Measurements from ENCODE around the gene CHRNA7. TPM values are rescaled to one million over a fixed set of nuclear protein-coding genes. Genes with fewer than 3 reads are reported as not detected.

The CHRNA7 gene
- polyA plus RNA-seq, 3 donors: 1.2 to 2.6 (median 1.8) TPM

- no peak overlapping the region for H3K27ac Mint-ChIP-seq
- Histone ChIP-seq H4K20me1 (ENCODE audit: insufficient read depth, low read length) (no peaks in the 10 kb centered on the region), H2AFZ (ENCODE audit: insufficient read depth, low read depth, low read length, poor library complexity, severe bottlenecking) (no peak overlapping the region), H3K27ac (ENCODE audit: low read depth in 1 of 2, low read length in 2 of 2) (no peak overlapping the region), H3K9ac (ENCODE audit: insufficient read depth, low read length, poor library complexity, severe bottlenecking) (no peak overlapping the region), H3K79me2 (ENCODE audit: insufficient read depth, low read length) (no peaks in the 10 kb centered on the region), H3K9me3 (replicated peaks in 1 of 2; ENCODE audit: control insufficient read depth in 1 of 2, insufficient read depth in 1 of 2, low read length in 2 of 2) (no peaks in the 10 kb centered on the region), H3K36me3 (replicated peaks in 1 of 2; ENCODE audit: control insufficient read depth in 1 of 2, insufficient read depth in 2 of 2, low read length in 2 of 2) (no peaks in the 10 kb centered on the region), H3K4me3 (replicated peaks in 1 of 3; ENCODE audit: low read depth in 2 of 3, low read length in 3 of 3) (no peak overlapping the region), H3K27me3 (ENCODE audit: control insufficient read depth in 2 of 2, insufficient read depth in 2 of 2, low read length in 2 of 2) (peaks cover 0 to 3% of the 10 kb centered on the region in 2 donors), H3K4me1 (ENCODE audit: control insufficient read depth in 1 of 2, insufficient read depth in 2 of 2, low read length in 2 of 2) (no peaks in the 10 kb centered on the region), H3K4me2 (replicated peaks; ENCODE audit: extremely low read depth, low read length, poor library complexity, severe bottlenecking) (no peak overlapping the region)
- peaks cover 0 to 1% (median 0%) of the 10 kb centered on the region in 7 donors for H3K9me3 Mint-ChIP-seq
- H3K27me3 Mint-ChIP-seq (ENCODE audit: low read depth in 3 of 3): peaks cover 2 to 5% (median 3%) of the 10 kb centered on the region in 3 donors
- no peak for DNase-seq
- H3K4me3 Mint-ChIP-seq: no peak overlapping the region
- no peaks in the 10 kb centered on the region for H3K4me1 Mint-ChIP-seq
- intact Hi-C loops (cut with micrococcal nuclease): no loop called here
- H3K36me3 Mint-ChIP-seq: no peaks in the 10 kb centered on the region
- TF ChIP-seq, protein P1, sequence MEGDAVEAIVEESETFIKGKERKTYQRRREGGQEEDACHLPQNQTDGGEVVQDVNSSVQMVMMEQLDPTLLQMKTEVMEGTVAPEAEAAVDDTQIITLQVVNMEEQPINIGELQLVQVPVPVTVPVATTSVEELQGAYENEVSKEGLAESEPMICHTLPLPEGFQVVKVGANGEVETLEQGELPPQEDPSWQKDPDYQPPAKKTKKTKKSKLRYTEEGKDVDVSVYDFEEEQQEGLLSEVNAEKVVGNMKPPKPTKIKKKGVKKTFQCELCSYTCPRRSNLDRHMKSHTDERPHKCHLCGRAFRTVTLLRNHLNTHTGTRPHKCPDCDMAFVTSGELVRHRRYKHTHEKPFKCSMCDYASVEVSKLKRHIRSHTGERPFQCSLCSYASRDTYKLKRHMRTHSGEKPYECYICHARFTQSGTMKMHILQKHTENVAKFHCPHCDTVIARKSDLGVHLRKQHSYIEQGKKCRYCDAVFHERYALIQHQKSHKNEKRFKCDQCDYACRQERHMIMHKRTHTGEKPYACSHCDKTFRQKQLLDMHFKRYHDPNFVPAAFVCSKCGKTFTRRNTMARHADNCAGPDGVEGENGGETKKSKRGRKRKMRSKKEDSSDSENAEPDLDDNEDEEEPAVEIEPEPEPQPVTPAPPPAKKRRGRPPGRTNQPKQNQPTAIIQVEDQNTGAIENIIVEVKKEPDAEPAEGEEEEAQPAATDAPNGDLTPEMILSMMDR (IDR thresholded peaks at IDR 0.05): no peak
- 96% methylated on average over 17 of the region's 23 CpGs for WGBS (ENCODE audit: insufficient coverage)
Measured at GRCh38 chr15:32120577-32121383, 90.5 kb downstream of the CHRNA7 start.

DNA sequence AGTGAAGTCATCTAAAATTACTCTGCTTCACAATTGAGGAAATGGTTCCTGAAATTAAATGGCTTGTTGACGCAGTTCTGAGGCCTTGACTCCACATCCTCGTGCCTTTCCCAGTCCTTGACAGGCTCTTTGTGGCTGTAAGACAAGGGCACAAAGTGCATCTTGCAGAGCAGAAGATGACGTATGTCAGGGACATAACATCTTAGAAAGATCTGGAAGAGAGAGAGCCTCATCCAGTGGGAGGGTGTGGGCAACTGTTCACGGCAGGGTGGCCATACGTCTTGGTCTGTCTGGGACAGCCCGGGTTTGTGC lies 91.0 kb downstream of the CHRNA7 start:
- peaks cover 2 to 5% (median 3%) of the 10 kb centered on the region in 3 donors for H3K27me3 Mint-ChIP-seq (ENCODE audit: low read depth in 3 of 3)
- Histone ChIP-seq H4K20me1 (ENCODE audit: insufficient read depth, low read length) (no peaks in the 10 kb centered on the region), H3K4me3 (replicated peaks in 1 of 3; ENCODE audit: low read depth in 2 of 3, low read length in 3 of 3) (no peak overlapping the region), H3K79me2 (ENCODE audit: insufficient read depth, low read length) (no peaks in the 10 kb centered on the region), H3K27ac (ENCODE audit: low read depth in 1 of 2, low read length in 2 of 2) (no peak overlapping the region), H3K9ac (ENCODE audit: insufficient read depth, low read length, poor library complexity, severe bottlenecking) (no peak overlapping the region), H3K36me3 (replicated peaks in 1 of 2; ENCODE audit: control insufficient read depth in 1 of 2, insufficient read depth in 2 of 2, low read length in 2 of 2) (no peaks in the 10 kb centered on the region), H3K4me2 (replicated peaks; ENCODE audit: extremely low read depth, low read length, poor library complexity, severe bottlenecking) (no peak overlapping the region), H3K27me3 (ENCODE audit: control insufficient read depth in 2 of 2, insufficient read depth in 2 of 2, low read length in 2 of 2) (peaks cover 0 to 3% of the 10 kb centered on the region in 2 donors), H2AFZ (ENCODE audit: insufficient read depth, low read depth, low read length, poor library complexity, severe bottlenecking) (no peak overlapping the region), H3K9me3 (replicated peaks in 1 of 2; ENCODE audit: control insufficient read depth in 1 of 2, insufficient read depth in 1 of 2, low read length in 2 of 2) (no peaks in the 10 kb centered on the region), H3K4me1 (ENCODE audit: control insufficient read depth in 1 of 2, insufficient read depth in 2 of 2, low read length in 2 of 2) (no peaks in the 10 kb centered on the region)
- peaks cover 0 to 1% (median 0%) of the 10 kb centered on the region in 7 donors for H3K9me3 Mint-ChIP-seq
- 96% methylated on average over 6 of the region's 6 CpGs for WGBS (ENCODE audit: insufficient coverage)
- H3K4me1 Mint-ChIP-seq: no peaks in the 10 kb centered on the region
- no peaks in the 10 kb centered on the region for H3K36me3 Mint-ChIP-seq
- TF ChIP-seq, protein P1 (IDR thresholded peaks at IDR 0.05): no peak
- no peak for DNase-seq
- H3K4me3 Mint-ChIP-seq: no peak overlapping the region
- intact Hi-C loops (cut with micrococcal nuclease): no loop called here
- H3K27ac Mint-ChIP-seq: no peak overlapping the region
